ENCODE results near the gene PITPNM3.
A peak's percentile ranks its signal among the peaks of the same experiment; 100 is the strongest.
"Not testable (repeated sequence)": the region's sequence is repeated elsewhere in the genome, so short reads cannot be mapped to it uniquely, and the experiment has no call there.

Gene PITPNM3

GRCh38 chr17:6501359-6501758 lies 55.0 kb downstream of the PITPNM3 start:
- no peak for DNase-seq (ENCODE audit: low spot score)

DNA sequence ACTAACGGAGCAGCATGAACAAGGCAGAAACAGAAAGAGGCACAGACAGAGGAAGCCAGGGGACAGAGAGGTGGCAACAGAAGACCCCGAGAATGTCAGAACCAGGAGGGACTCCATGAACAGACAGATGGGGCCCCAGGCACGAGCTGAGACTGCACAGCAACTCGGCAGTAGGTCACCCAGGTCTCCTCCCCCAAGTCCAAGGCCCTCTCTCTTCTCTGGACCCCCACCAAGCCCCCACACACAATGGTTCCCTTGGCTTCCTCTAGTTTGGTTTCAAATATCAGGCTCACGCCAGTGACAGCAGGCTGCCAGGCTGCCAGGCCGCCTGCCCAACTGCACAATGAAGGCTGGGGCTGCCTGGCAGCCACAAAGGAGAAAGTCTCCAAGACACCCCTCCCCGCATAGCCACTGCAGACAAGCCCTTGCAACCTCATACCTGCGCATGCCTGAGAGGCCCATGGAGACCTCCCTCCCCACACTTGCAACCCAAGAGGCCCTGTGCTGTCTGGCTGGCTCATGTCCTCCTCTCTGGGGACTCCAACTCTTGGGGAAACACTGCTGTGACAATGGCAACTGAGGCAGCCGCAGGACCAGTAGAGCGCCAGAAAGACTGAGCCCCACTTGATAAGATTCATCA lies 57.3 kb downstream of the PITPNM3 start:
- DNase-seq (ENCODE audit: low spot score): peak; percentile 19

DNA sequence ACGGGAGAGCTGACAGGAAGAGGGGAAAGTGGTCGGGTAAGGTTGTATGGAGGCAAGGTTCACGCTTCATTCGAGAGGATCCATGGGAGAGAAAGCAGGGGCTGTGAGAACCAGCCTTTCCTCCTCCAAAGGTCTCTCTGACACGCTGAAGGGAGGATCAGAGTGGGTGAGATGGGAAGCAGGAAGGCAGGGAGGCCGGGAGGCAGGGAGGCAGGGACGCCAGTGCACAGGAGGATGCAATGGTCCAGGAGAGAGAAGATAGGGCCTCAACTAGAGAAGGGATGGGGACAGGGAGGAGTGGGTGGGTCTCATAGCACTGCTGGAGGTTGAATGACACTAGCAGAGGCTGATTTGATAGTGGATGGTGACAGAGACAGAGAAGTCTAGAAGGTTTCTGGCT lies 58.0 kb downstream of the PITPNM3 start:
- no peak for DNase-seq (ENCODE audit: low spot score)

GRCh38 chr17:6497496-6498221 lies 58.7 kb downstream of the PITPNM3 start:
- DNase-seq (ENCODE audit: low spot score): no peak

DNA sequence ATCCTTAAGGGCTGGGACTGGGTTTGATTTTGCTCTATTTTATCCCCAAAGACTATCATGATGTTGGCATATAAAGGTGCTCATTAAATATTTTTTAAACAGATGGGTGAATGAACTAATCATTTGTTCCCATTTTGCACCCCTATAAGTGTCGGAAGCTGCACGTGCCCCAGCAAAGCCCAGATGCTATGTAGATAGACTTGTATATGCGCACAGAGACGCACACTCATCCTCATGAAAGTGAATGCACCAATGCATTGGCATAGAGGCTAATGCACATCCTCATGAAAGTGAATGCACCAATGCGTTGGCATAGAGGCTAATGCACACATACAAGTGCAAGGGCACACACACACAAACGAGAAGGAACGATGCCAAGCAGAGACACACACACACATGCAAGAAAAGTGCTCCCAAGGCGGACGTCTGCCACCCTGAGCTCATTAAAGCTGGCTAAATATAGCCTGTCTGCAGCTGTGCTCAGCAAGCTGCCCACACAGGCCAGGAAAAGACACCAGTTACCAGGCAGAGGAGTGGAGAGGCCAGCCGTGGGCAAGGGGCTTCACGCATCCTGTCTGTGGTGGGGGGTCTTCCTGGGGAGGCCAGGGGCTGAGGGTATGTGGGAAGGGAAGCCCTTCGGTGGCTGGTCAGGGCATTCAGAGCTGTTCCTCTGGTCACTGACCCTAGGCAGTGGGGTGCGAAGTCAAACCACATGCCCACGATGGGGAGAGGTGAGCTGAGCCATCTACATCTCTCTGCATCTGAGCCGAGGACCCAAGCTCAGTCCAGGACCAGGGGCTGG lies 59.5 kb downstream of the PITPNM3 start:
- DNase-seq (ENCODE audit: low spot score): peak; percentile 40

DNA sequence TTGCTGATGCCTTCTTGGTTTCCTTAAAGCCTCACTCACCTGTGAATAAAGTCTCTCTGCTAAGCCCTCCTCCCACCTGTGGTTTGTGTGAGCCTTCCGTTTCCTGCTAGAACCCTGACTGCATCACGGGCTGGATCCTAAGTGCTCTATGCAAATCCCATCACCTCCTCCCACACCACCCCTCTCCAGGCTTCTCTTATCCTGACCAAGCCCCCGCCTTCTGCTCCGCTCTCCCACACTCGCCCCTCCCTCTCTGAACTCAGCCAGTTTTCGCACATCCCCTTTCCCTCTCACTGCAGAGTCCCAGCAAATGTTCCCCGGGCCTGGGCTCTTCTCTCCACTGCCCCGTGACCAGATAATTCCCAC lies 60.3 kb downstream of the PITPNM3 start:
- peak; percentile 74 for DNase-seq (ENCODE audit: low spot score)

DNA sequence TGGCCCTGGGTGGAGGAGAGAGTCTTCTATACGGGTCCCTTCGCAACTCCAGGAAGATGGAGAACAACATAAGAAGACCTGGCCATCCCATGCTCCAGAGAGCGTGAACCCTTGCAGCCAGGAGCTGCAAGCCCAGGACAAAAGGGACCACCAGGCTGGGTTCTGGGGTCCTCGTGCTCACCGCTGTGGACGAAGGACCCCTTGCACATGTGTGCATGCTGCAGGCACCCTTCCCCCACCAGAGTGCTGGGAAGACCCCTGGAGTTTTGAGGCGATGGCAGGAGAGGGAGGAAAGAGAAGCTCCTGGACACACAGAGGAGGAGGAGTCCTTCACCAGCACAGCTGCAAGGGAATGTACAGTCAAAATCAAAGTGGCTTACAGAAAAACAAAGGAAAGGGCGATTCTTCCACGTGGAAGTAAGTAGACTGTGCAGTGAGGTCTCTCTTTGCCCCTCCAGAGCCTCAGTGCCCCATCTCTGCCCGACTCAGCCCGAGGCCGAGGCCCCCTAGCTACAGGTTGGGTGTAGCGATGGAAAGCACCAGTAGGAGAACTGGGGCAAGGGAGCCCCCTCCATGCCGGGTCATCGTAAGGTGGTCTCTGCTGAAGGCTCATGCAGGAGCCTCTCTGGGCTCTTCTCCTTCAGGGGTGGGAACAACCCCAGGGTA lies 60.8 kb downstream of the PITPNM3 start:
- no peak for DNase-seq (ENCODE audit: low spot score)

DNA sequence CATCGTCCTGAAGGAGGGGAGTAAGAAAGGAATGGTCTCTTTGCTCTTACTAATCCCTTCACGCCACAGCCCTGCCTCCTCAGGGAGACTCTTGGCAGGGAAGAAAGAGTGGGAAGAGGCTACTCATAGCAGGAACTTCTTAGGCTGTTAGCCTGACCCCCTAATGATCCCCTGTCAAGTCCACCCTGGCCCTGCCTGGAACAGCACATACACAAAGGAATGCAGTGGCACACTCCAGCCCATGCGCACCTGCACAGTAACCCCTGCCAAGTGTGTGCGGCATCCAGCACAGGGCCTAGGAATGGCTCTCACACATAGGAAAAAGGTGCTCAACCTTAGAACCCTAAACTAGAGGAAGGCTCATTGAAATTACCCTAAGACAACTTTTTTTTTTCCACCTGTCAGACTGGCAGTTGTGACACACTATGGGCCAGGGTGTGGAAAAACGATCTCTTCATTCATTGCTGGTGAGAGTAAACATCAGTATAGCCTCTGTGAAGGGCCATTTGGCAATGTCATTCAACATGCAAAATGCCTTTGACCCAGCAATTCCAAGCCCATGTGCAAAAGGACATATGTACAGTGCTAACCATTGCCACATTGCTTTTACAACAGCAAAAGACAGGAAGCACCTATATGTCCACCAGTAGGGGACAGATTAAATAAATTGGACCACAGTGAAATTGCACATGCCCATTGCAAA lies 62.0 kb downstream of the PITPNM3 start:
- DNase-seq (ENCODE audit: low spot score): no peak

- no peak for DNase-seq (ENCODE audit: low spot score)
Measured at GRCh38 chr17:6492892-6493674, 63.3 kb downstream of the PITPNM3 start.

- DNase-seq (ENCODE audit: low spot score): no peak
Measured at GRCh38 chr17:6491071-6491700, 65.2 kb downstream of the PITPNM3 start.

DNA sequence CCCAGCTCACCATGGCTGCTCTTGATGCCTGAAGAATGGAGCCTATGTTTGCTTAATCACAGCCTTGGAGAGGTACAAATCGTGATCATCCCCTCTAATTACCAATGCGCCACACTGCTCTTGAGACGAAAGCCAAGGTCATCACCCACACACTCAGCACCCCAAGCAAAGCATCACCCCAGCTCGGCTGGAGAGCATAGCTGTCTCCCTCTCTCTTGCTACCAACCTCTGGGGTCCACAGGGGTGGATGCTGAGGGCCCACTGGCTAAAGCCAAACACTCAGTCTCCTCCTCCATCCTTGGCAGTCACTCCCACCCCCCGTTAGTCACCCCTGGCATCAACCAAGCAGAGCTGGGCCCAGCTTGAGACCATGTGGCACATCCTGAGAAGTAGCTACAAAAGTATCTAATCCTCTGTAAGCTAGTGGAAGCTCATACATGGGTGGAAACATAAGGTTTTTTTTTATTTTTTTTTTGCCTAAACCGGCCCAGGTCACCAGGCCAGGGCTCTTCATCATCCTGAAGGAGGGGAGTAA lies 67.3 kb downstream of the PITPNM3 start:
- no peak for DNase-seq (ENCODE audit: low spot score)

DNA sequence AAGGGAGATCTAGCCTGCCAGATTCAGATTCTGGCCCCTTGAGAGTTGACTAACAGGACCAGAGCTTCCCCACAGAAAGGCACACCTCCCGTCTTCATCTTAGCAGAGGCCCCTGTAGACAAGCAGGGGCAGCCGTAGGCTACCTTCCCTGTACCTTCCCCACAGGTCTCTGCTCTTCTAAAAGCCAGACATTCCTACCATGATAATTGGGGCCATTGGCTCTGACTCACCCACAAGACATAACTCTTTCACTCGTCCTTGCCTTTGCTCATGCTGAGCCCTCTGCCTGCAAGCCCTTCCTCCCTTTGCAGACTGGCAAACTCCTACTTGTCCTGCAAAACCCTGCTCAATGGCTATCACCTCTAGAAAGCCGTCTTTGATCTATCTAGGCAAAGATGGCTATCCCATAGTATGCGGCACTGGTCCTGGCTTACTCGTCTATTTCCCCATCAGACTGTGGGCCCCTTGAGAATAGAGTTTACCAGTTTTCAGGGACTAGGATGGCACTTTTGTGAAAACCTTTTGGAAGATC lies 68.3 kb downstream of the PITPNM3 start:
- DNase-seq (ENCODE audit: low spot score): no peak

GRCh38 chr17:6487251-6488007 lies 68.9 kb downstream of the PITPNM3 start:
- no peak for DNase-seq (ENCODE audit: low spot score)

DNA sequence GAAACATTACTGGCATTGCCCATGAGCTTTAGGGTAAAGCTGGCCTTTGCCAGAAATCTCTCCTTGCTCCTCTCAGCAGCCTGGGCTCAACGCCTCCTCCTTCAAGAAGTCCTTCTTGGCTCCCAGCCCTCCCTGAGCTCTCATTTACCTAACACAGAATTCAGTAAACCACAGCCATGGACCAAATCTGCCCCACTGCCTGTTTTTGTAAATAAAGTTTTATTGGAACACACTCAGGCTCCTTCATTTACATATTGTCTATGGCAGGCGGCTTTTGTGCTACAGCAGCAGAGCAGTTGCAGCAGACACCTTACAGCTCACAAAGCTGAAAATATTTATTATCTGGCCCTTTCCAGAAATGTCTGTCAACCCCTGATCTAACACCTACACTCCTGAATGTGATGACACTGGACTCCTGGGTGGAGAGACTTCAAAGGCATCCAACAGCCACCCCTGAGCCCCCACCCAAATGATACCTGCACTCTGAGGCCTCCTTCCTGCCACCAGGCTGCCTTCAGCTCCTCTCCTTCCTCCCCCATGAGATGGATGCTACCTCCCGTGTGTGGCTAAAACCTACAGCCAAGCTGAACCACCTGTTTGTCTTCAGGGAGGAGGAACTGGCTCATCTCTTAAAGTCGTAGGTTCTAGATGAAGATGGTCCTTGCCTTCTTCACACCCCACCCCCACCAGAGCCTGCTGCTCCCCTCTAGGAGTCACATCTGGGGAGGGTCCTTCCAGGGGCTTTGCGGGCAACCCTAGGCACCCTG lies 70.5 kb downstream of the PITPNM3 start:
- no peak for DNase-seq (ENCODE audit: low spot score)

DNA sequence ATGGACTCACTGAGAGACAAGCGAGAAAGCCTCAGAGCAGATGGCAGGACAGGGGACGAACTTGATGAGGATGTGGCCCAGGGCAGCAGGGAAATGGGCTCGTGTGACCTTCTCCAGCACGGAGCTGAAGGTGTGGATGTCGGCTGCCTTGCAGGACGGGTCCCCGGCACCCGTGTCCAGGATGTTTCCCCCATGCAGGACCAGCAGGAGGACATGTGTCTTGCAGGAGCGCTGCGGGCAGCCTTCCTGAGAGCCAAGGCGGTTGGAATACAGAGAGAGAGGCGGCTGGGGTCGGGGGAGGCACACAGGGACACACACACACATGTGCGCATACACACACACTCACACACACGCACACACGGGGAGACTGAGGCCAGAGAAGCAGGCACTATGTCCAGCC lies 72.8 kb downstream of the PITPNM3 start:
- DNase-seq (ENCODE audit: low spot score): no peak

- not testable (repeated sequence) for DNase-seq (ENCODE audit: low spot score)
Measured at GRCh38 chr17:6482796-6483195, 73.6 kb downstream of the PITPNM3 start.

- DNase-seq (ENCODE audit: low spot score): no peak
Measured at GRCh38 chr17:6482105-6482455, 74.3 kb downstream of the PITPNM3 start.

DNA sequence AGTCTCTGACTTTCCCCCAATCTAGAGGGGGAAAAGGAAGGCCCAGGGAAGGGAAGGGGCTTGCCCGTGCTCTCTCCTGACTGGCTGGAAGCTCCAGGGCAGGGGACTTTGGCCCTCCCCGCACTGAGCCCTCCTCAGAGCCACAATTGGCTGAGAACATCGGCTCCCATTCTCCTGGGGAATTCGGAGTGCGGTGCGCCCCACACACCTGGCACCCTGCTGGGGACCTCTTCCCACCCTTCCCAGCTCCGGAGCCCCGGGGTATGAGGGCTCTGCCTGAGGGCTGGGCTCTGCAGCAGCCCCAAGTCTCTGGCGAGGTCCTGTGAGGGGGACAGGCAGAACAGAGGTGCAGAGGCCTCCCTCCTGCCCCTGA lies 76.1 kb downstream of the PITPNM3 start:
- DNase-seq (ENCODE audit: low spot score): no peak
